Ramos (cell line): ENCODE results near the gene ENPP1.

Source experiments
- in situ Hi-C: fragments of 300-500 bp; cut with MboI; formaldehyde crosslinking; loops from one replicate; pipeline ENCODE4 v1.14.3; 2022; ENCODE audit warnings: low sequenced_read_pairs; ENCODE audit not compliant: unreplicated experiment

Gene ENPP1

GRCh38 chr6:131823276-131823902 lies 15.6 kb downstream of the ENPP1 start:
- in situ Hi-C loops: no loop called here

- in situ Hi-C loops: no loop called here
Observed at GRCh38 chr6:131825946-131826345, 18.1 kb downstream of the ENPP1 start.

- in situ Hi-C loops: no loop called here
Observed at GRCh38 chr6:131828080-131828479, 20.3 kb downstream of the ENPP1 start.

DNA sequence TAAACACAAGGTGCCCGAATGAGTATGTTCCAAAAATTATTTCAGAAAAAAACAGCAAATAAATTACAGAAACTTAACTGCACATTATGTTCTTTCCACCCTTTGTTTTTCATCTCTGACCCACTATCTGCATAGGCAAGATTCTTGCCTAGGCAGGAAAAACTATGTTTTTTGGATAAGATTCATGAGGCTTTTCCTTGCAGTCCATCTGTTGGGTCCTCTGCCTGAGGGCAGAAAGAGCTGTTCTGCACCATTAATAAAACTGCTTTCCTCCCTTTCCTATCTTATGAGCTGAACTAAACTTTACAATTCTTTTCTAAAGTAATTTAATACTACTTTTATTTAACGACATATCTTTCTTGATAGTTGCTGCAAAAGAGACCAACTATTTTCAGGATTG lies 21.1 kb downstream of the ENPP1 start:
- in situ Hi-C loops: no loop called here

DNA sequence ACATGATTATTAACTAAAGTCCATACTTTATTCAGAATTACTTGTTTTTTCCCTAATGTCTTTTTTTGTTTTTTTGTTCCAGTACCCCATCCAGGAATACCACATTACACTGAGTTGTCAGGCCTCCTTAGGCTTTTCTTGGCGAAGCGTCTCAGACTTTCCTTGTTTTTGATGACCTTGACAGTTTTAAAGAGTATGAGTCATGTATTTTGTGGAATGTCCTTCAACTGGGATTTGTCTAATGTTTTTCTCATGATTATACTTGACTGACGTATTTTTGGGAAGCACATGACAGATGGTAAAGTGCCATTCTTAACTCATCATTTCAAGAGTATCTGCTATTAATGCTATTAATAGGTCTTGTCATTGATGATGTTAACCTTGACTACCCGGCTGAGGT lies 23.6 kb downstream of the ENPP1 start:
- in situ Hi-C loops: no loop called here

DNA sequence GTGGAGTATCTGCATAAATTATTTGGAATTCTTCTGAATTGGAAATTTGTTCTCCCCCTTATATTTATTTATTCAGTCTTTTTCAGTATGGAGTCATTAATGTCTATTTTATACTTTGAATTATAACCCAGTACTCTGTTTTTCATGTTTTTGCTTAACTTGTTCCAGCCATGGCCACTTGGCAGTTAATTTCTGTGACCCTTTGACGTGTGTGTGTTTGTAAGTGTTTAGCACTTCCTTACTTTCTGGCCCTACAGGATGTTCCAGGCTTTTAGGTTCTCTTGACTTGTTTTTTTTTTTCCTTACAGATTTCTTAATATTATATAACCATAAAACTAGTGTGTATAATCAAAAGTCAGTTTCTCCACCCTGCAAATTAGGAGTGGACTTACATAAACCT lies 24.1 kb downstream of the ENPP1 start:
- in situ Hi-C loops: no loop called here

GRCh38 chr6:131832363-131832762 lies 24.5 kb downstream of the ENPP1 start:
- in situ Hi-C loops: no loop called here

DNA sequence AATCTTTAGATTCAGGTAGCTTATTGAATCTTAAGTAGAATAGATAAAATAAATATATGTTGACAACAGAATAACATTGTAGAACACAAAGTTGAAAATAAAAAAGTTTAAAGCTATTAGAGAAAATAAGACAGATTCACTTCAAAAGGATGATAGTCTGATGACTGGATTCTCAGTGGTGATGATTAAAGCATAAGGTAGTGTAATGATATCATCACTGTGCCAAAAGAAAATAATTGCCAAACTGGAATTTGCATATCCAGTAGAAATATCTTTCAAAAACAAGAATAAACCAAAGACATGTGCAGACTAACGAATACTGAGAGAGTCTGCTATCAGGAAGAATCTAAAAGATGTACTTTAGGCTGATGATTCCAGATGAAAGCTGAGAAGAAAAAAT lies 30.2 kb downstream of the ENPP1 start:
- in situ Hi-C loops: no loop called here

DNA sequence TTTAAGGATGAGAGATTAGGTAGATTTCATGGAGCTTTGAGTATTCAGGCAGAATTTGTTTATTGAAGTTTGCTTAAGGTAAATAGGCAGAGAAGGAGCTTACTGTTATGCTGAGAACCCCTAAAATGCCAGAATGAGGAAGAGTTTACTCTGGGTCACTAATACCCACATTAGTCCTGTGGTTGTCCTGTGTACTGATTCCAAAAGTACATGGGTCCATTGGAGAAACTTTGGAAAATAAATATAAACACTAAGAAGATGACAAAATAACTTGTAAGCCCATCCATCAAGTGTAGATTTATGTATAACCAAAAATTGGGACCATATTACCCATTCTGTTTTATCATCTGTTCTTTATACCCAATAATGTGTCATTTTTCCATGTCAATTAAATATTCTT lies 31.6 kb downstream of the ENPP1 start:
- in situ Hi-C loops: no loop called here

- in situ Hi-C loops: no loop called here
Observed at GRCh38 chr6:131840441-131840840, 32.6 kb downstream of the ENPP1 start.

DNA sequence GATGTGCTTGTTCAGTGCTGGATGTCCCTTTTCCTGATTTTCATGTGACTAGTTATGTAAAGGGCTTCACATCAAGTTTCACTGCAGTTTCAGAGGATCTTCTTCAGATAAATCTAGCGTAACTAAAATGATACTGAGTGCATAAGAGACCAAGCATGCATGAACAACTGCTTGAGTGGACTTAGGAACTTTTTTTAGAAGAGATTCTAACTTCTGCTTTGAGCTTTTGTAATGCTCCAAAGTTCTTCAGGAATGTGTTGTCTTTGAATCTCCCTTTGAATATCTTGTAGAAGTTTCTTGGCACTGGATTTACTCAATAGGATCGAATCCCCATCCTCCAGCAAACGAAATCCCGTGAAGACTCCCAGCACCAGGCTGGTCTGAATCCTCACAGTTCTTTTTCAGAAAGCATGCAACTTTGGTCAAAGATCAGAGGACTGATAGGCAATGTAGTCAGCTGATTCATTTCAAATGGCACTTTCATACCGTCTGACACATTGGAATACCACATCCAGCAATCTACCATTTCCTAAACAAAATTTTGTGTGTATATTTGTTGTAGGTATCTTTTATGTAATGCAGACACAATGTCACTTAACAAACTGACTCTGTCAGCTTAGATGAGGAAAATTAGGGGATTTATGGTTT lies 33.2 kb downstream of the ENPP1 start:
- in situ Hi-C loops: no loop called here

DNA sequence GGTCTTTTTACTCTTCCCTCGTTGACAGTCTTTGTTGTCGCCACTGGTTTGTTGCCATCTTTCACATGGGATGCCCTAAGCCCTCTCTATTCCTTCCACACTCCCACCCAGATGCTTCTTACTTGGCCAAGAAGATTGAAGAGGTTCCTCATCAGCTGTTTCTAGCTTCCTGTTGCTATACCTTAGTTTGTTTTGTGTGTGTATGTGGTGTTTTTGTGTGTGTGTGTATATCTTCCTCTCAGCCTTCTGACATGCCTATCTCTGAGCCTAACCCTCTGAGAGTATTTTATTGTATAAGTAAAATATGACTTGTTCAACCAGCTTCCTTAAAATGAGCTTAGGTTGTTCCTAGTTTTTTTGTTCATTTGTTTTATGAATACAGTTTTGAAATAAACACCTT lies 35.9 kb downstream of the ENPP1 start:
- in situ Hi-C loops: no loop called here

DNA sequence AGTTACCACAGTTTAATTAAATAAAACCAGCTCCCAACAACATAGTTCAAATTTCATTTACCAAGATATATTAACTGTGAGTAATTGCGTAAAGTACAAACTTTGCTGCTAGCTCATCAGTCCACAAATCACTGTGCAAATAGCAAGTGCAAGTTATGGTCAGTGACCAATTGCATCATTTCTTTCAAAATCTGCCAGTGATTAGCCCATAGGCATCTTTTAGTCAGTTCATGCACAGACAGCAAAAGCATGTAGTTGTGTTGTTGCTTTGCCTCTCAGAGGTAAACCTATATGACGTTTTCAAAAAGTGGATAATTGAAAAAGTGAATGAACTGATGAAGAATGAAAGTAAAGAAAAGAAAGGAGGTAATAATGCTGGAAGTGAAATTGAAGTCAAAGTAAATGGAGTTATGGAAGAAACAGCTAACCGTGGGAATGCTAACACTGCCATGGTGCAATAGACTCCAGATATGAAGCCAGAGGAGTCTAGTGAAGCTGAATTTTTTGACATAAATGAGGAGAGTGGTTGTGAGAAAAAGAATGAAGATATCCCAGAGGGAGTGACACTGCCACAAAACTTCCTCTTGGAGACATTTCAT lies 36.5 kb downstream of the ENPP1 start:
- in situ Hi-C loops: no loop called here

- in situ Hi-C loops: no loop called here
Observed at GRCh38 chr6:131846023-131846663, 38.3 kb downstream of the ENPP1 start.

GRCh38 chr6:131846905-131847304 lies 39.1 kb downstream of the ENPP1 start:
- in situ Hi-C loops: no loop called here

DNA sequence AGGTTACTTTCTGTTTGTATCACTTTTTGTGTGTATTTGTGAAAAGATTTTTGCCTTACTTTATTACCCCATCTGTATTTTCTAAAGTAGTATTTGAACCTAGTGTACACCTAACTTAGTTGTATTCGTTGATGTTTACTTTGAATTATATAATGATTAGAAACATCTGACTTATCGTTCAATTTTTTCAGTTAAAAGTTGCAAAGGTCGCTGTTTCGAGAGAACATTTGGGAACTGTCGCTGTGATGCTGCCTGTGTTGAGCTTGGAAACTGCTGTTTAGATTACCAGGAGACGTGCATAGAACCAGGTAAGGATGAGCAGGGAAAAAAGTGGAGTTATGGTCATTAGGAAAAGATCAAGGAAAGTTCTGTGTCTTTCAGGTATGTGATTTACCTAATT lies 42.0 kb downstream of the ENPP1 start:
- in situ Hi-C loops: no loop called here

- in situ Hi-C loops: no loop called here
Observed at GRCh38 chr6:131851049-131851769, 43.4 kb downstream of the ENPP1 start.

DNA sequence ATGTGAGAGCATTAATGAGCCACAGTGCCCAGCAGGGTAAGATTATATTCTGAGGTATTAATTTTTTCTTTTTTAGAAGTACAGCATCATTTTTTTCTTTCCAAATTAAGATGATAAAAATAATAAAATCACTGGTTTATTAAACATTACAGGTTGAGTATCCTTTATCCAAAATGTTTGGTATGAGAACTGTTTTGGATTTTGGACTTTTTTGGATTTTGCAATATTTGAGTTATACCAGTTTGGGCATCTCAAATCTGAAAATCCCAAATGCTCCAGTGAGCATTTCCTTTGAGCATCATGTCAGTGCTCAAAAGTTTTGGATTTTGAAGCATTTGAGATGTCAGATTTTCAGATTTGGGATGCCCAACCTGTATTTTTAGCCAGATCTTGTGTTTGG lies 44.4 kb downstream of the ENPP1 start:
- in situ Hi-C loops: no loop called here

DNA sequence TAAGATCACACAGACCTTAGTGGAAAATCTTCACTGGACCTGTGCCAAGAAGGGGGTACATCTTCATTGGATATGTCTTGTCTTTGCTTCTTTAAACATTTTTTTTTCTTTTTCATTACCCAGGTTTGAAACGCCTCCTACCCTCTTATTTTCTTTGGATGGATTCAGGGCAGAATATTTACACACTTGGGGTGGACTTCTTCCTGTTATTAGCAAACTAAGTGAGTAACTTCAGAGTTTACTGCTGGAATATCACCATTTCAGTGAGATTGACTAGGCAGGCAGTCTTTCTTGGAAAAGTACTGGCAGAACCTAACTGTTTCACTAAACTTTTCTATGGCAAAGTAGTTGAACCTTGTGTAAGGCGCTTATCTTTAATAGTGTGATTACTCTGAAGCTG lies 47.0 kb downstream of the ENPP1 start:
- in situ Hi-C loops: no loop called here

GRCh38 chr6:131858765-131859415 lies 51.1 kb downstream of the ENPP1 start:
- in situ Hi-C loops: no loop called here
